CD4-positive, alpha-beta T cell (primary cell): ENCODE measurements around the gene CHRM3. TPM values are rescaled to one million over a fixed set of nuclear protein-coding genes. Genes with fewer than 3 reads are reported as not detected.

Source experiments
- ATAC-seq: fragments of 200-7000 bp; cut with Tn5 transposase; one replicate; pipeline ENCODE4 v1.10.0; 2022; ENCODE audit warnings: mild to moderate bottlenecking; ENCODE audit not compliant: poor library complexity
- CTCF ChIA-PET: fragments of 350-600 bp; sonication (Branson Sonifier 250); formaldehyde crosslinking; loops from one replicate; lab custom pipeline; 2021; ENCODE audit warnings: antibody characterized with exemption, inconsistent platforms; lab: Charles Lee
- POLR2A ChIA-PET: fragments of 350-600 bp; sonication (Branson Sonifier 250); formaldehyde crosslinking; loops from one replicate; lab custom pipeline; 2021; ENCODE audit warnings: antibody characterized with exemption, inconsistent platforms; lab: Charles Lee
- DNase-seq, 14 experiments: peaks; one replicate each; pipeline ENCODE4 v3.0.0-alpha.2; 2013 to 2020; ENCODE audit warnings: mixed read lengths in 2 of 14
- H3K27ac ChIP-seq, 2 donors: one replicate each; pipeline versions ENCODE4 v1.5.1 to v1.7.0; 2013; ENCODE audit warnings: low read length in 2 of 2, low read depth in 1 of 2, mild to moderate bottlenecking in 1 of 2
- H3K27me3 ChIP-seq, 2 experiments: 1 replicate in 1 of 2; 2 replicates in 1 of 2; pipeline versions ENCODE4 v1.6.1 to v1.7.0; 2013; ENCODE audit warnings: low read length in 2 of 2, control low read depth in 1 of 2, mild to moderate bottlenecking in 1 of 2, moderate library complexity in 1 of 2; ENCODE audit not compliant: insufficient read depth in 2 of 2, control insufficient read depth in 1 of 2
- H3K36me3 ChIP-seq: one replicate; pipeline ENCODE4 v1.6.1; 2013; ENCODE audit warnings: low read length, control low read depth; ENCODE audit not compliant: insufficient read depth
- H3K4me1 ChIP-seq: one replicate; pipeline ENCODE4 v1.6.1; 2013; ENCODE audit warnings: low read length, control low read depth; ENCODE audit not compliant: insufficient read depth
- H3K4me3 ChIP-seq: one replicate; pipeline ENCODE4 v1.5.1; 2013; ENCODE audit warnings: mild to moderate bottlenecking, low read length, moderate library complexity
- H3K9me3 ChIP-seq, 2 experiments: 1 replicate in 1 of 2; 2 replicates in 1 of 2; pipeline versions ENCODE4 v1.6.1 to v1.7.0; 2013; ENCODE audit warnings: low read length in 2 of 2, mild to moderate bottlenecking in 2 of 2, control low read depth in 1 of 2, moderate library complexity in 1 of 2; ENCODE audit not compliant: control insufficient read depth in 1 of 2, insufficient read depth in 1 of 2
- H3K27ac Mint-ChIP-seq: one replicate; pipeline ENCODE4 v1.8.0; 2020; ENCODE audit warnings: mixed read lengths
- H3K27me3 Mint-ChIP-seq: one replicate; pipeline ENCODE4 v1.8.0; 2021; ENCODE audit warnings: mixed read lengths
- H3K36me3 Mint-ChIP-seq: one replicate; pipeline ENCODE4 v1.8.0; 2021; ENCODE audit warnings: low read depth, mixed read lengths
- H3K4me1 Mint-ChIP-seq: one replicate; pipeline ENCODE4 v1.8.0; 2021; ENCODE audit warnings: low read depth, mixed read lengths
- H3K4me3 Mint-ChIP-seq: one replicate; pipeline ENCODE4 v1.8.0; 2020; ENCODE audit warnings: mild to moderate bottlenecking, mixed read lengths
- H3K9me3 Mint-ChIP-seq: one replicate; pipeline ENCODE4 v1.8.0; 2020; ENCODE audit warnings: mixed read lengths
- CTCF ChIP-seq: fragments of 200-600 bp; IDR thresholded peaks from one replicate; pipeline ENCODE4 v1.8.0; 2022; ENCODE audit warnings: antibody characterized with exemption, mild to moderate bottlenecking
- intact Hi-C, 2 experiments: fragments of 100-400 bp; cut with DNase I in 1 of 2; cut with micrococcal nuclease in 1 of 2; formaldehyde crosslinking; loops; one replicate each; pipeline versions ENCODE4 v1.15.1 to v1.9.0; 2023 to 2025; cut with DNase I, micrococcal nuclease
- total RNA-seq, 174 experiments: library from RNA in 2 of 174; stranded (reverse) in 2 of 174; gene quantifications; one replicate each; pipeline ENCODE4 v1.2.3 and lab custom pipeline; 2021 to 2026

The CHRM3 gene
- total RNA-seq, 2 experiments from 2014 or later = 0.08 TPM; not detected in 1

- H3K9me3 ChIP-seq = no peaks in the 10 kb centered on the region
- H3K4me1 ChIP-seq = no peaks in the 10 kb centered on the region
- Mint-ChIP-seq H3K36me3 (no peaks in the 10 kb centered on the region), H3K27me3 (no peaks in the 10 kb centered on the region), H3K9me3 (no peaks in the 10 kb centered on the region), H3K4me3 (no peak overlapping the region), H3K4me1 (no peaks in the 10 kb centered on the region), H3K27ac (no peak overlapping the region)
- no peak for ATAC-seq
- H3K4me3 ChIP-seq = no peak overlapping the region
- no peak for DNase-seq
- no peak overlapping the region for H3K27ac ChIP-seq
- CTCF ChIA-PET = no interaction called here
- no peak for TF ChIP-seq CTCF
- no peaks in the 10 kb centered on the region for H3K27me3 ChIP-seq
- intact Hi-C loops = no loop called here
- POLR2A ChIA-PET = no interaction called here
- H3K36me3 ChIP-seq = no peaks in the 10 kb centered on the region
Observed at GRCh38 chr1:239417221-239417620, 30.9 kb downstream of the CHRM3 start.

GRCh38 chr1:239417986-239418640 is 31.7 kb downstream of the CHRM3 start:
- H3K27ac Mint-ChIP-seq = no peak overlapping the region
- H3K27me3 Mint-ChIP-seq = no peaks in the 10 kb centered on the region
- no peaks in the 10 kb centered on the region for H3K27me3 ChIP-seq
- DNase-seq (no peak), ATAC-seq (no peak)
- H3K36me3 Mint-ChIP-seq = no peaks in the 10 kb centered on the region
- no peaks in the 10 kb centered on the region for H3K9me3 Mint-ChIP-seq
- no peak for TF ChIP-seq CTCF
- H3K36me3 ChIP-seq = no peaks in the 10 kb centered on the region
- H3K4me3 ChIP-seq = no peak overlapping the region
- ChIA-PET CTCF (no interaction called here), POLR2A (no interaction called here)
- intact Hi-C loops = no loop called here
- H3K4me1 Mint-ChIP-seq = no peaks in the 10 kb centered on the region
- H3K4me3 Mint-ChIP-seq = no peak overlapping the region
- H3K27ac ChIP-seq = no peak overlapping the region
- H3K9me3 ChIP-seq = no peaks in the 10 kb centered on the region
- H3K4me1 ChIP-seq = no peaks in the 10 kb centered on the region

GRCh38 chr1:239418681-239419080 is 32.3 kb downstream of the CHRM3 start:
- ATAC-seq = no peak
- Histone ChIP-seq H3K4me3 (no peak overlapping the region), H3K27ac (no peak overlapping the region), H3K9me3 (no peaks in the 10 kb centered on the region), H3K27me3 (no peaks in the 10 kb centered on the region), H3K36me3 (no peaks in the 10 kb centered on the region), H3K4me1 (no peaks in the 10 kb centered on the region)
- intact Hi-C loops = no loop called here
- CTCF ChIA-PET = no interaction called here
- no peaks in the 10 kb centered on the region for H3K27me3 Mint-ChIP-seq
- H3K4me3 Mint-ChIP-seq = no peak overlapping the region
- POLR2A ChIA-PET = no interaction called here
- no peaks in the 10 kb centered on the region for H3K4me1 Mint-ChIP-seq
- no peaks in the 10 kb centered on the region for H3K9me3 Mint-ChIP-seq
- H3K36me3 Mint-ChIP-seq = no peaks in the 10 kb centered on the region
- DNase-seq = no peak
- H3K27ac Mint-ChIP-seq = no peak overlapping the region
- TF ChIP-seq CTCF = no peak
